ENCODE results near the gene TMEM131L.
"Not testable (repeated sequence)": the region's sequence is repeated elsewhere in the genome, so short reads cannot be mapped to it uniquely, and the experiment has no call there.

The TMEM131L gene

GRCh38 chr4:153541456-153542096 is 75.4 kb downstream of the TMEM131L start:
- DNase-seq (ENCODE audit: low read depth): no peak

GRCh38 chr4:153542131-153542530 is 76.0 kb downstream of the TMEM131L start:
- no peak for DNase-seq (ENCODE audit: low read depth)

- no peak for DNase-seq (ENCODE audit: low read depth)
Measured at GRCh38 chr4:153542834-153543233, 76.7 kb downstream of the TMEM131L start.

GRCh38 chr4:153543351-153543750 is 77.2 kb downstream of the TMEM131L start:
- DNase-seq (ENCODE audit: low read depth): no peak

GRCh38 chr4:153545822-153546221 is 79.7 kb downstream of the TMEM131L start:
- DNase-seq (ENCODE audit: low read depth): no peak

- no peak for DNase-seq (ENCODE audit: low read depth)
Measured at GRCh38 chr4:153546280-153546679, 80.1 kb downstream of the TMEM131L start.

GRCh38 chr4:153547520-153547919 is 81.4 kb downstream of the TMEM131L start:
- no peak for DNase-seq (ENCODE audit: low read depth)

- not testable (repeated sequence) for DNase-seq (ENCODE audit: low read depth)
Measured at GRCh38 chr4:153548907-153549306, 82.7 kb downstream of the TMEM131L start.

GRCh38 chr4:153549405-153549804 is 83.2 kb downstream of the TMEM131L start:
- no peak for DNase-seq (ENCODE audit: low read depth)

- DNase-seq (ENCODE audit: low read depth): no peak
Measured at GRCh38 chr4:153553155-153553818, 87.1 kb downstream of the TMEM131L start.

- no peak for DNase-seq (ENCODE audit: low read depth)
Measured at GRCh38 chr4:153553819-153554170, 87.6 kb downstream of the TMEM131L start.

GRCh38 chr4:153555730-153556434 is 89.7 kb downstream of the TMEM131L start:
- no peak for DNase-seq (ENCODE audit: low read depth)

GRCh38 chr4:153556435-153556815 is 90.3 kb downstream of the TMEM131L start:
- DNase-seq (ENCODE audit: low read depth): no peak

GRCh38 chr4:153560908-153561307 is 94.7 kb downstream of the TMEM131L start:
- no peak for DNase-seq (ENCODE audit: low read depth)

- no peak for DNase-seq (ENCODE audit: low read depth)
Measured at GRCh38 chr4:153564630-153565525, 98.7 kb downstream of the TMEM131L start.

GRCh38 chr4:153566631-153567150 is 100.5 kb downstream of the TMEM131L start:
- no peak for DNase-seq (ENCODE audit: low read depth)

- not testable (repeated sequence) for DNase-seq (ENCODE audit: low read depth)
Measured at GRCh38 chr4:153567660-153568059, 101.5 kb downstream of the TMEM131L start.

GRCh38 chr4:153570228-153570973 is 104.2 kb downstream of the TMEM131L start:
- DNase-seq (ENCODE audit: low read depth): no peak

- no peak for DNase-seq (ENCODE audit: low read depth)
Measured at GRCh38 chr4:153571006-153571545, 104.9 kb downstream of the TMEM131L start.

GRCh38 chr4:153572609-153573008 is 106.4 kb downstream of the TMEM131L start:
- no peak for DNase-seq (ENCODE audit: low read depth)

- DNase-seq (ENCODE audit: low read depth): no peak
Measured at GRCh38 chr4:153573221-153573620, 107.1 kb downstream of the TMEM131L start.

Measured in stimulated activated CD8-positive, alpha-beta memory T cell treated with anti-CD3 and anti-CD28 coated beads, Interleukin-12 subunit alpha, Interleukin-12 subunit beta, amount 100 ng/mL, for 4 hours (primary cell).